Measurements from ENCODE around the gene BACH2.
"Not testable (repeated sequence)": the region's sequence is repeated elsewhere in the genome, so short reads cannot be mapped to it uniquely, and the experiment has no call there.

Gene BACH2

DNA sequence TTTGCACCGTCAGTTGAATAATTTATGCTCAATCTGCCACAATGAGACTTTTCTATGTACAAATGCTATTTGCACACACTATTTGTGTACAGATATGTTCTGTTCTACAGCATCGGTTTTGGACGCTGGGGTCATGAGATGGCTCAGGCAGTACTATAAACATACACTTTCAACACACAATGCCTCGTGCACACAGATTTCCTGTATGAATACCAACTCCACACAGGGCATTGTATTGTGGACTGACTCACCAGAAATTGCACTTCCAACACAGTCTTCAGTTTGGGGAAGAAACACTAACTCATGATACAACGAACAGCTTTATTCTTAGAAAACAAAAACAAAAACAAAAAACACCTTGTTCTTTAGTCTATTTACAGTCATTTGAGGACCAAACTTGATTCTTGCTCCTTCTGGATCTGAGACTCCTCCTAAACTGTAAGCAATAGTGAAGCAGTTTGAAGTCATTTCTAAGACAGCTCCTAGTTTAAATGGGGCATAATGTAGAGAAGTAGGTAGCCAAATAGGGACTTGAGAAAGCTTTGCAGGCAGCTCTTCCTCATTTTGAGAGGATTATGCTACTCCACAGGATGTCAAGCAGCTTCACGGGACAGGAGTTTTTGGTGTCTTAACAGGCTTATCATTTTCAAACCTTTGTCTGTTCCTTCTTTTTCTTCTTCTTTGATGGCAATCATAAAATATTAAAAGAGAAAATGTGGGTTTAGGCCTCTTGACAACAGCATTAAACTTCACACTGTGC, 368.7 kb downstream of the BACH2 start:
- no peak for DNase-seq

DNA sequence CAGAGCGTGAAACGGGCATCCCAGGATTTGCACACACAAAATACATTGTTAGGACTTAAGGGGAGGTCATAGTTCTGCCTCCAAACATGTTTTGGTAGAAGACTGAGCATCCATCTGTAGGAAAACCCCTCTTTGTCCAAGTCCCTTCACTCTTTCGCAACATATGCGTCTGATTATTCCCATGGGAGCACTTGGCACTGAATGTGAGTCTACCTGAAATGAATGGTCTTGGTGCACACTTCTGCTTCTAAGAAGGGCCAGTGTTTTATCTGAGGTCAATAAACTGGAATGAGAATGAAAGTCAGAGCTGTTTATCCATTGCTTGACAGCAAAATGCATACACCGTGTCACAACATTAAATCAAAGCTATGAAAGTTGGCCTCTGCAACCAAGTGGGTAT, 369.4 kb downstream of the BACH2 start:
- no peak for DNase-seq

DNA sequence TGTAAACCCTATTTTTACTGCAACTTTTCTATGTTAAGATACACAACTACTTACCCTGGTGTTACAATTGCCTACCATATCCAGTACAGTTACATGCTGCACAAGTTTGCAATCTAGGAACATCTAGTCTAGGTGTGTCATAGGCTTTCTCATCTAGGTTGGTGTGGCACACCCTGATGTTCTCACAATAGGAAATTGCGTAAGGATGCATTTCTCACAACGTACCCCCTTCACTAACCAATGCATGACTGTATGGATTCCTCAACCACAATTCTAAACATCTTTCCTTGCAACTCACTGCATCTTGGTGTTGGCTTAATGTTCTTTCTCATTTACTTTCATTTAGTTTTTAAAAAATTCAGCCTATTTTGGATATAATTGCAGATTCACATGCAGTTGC, 370.8 kb downstream of the BACH2 start:
- DNase-seq, result no peak

DNA sequence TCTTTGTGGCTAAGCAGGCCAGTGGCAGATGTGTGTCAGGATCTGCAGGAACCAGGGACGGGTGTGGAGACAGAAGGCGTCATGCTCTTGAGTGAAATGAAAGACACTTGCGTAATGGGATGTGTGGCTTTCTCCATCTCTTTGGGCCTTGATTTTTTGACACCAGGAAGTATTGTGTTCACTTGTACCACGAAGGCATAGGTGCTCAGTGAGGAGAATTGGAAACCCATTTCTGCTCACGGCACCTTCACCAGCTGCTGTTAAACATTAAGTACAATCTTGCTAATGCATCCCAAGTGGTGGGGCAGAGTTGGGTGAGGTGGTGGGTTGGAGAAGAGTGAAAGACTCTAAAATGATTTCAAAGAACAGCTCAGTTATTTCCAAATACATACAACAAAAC, 372.4 kb downstream of the BACH2 start:
- DNase-seq, result no peak

DNA sequence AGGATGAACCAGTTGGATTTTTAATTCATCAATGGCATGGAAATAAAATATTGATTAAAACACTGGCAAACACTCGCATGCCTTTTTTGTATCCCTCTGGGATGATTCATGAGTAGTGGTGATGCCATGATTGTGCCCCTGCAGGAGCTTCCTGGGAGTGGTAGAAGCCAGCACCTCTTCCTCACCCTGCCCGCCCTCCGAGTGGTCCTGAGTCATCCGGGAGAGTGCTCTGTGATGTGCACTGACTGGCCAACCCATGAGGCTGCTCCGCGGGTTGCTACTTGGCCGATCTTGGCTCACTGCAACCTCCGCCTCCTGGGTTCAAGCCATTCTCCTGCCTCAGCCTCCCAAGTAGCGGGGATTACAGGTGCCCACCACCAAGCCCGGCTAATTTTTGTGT, 375.0 kb downstream of the BACH2 start:
- no peak for DNase-seq

DNA sequence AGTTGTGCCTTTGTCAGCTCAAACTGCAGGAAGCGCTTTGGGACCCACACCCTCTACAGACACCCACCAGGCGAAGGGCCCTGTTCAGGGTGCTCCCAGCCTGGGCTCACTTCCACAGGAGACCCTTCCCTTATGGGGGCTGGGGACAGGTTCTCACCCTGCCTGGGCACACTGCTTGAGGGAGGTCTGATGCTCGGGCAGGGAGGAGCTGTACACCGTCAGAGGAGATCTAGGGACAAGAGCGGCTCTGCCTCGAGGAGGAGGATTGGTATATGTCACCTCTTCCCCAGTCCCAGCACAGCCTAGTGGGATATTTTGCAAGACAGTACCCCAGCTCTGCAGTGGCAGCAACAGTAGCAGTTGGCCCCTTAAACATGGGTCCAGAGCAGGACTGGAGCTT, 375.4 kb downstream of the BACH2 start:
- no peak for DNase-seq

DNA sequence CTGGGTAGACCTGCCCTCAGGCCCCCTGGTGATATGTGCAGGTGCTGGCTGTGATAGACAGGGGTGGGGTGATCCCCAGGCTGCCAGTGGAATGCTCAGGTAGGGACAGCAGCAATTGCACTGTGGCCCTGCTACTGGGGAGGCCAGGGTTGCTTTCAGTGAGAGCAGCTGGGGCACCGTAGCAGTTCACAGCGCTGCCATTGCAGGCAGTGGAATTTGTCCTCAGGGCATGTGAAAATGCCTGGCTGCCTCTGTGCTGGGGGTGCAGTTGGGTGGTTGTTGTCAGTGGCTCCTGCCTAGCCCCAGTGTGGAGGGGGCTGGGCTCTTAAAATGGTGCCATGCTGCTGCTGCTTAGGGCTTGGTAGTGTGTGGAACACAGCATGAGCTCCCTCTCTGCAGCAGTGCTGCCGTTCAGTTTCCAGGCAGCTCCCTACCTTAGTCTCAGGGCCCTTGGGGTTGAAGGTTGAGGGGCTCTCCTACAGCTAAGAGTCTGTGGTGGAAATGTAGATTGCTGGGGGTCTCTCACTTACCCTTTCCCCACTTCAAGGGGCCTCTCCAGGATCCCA, 378.8 kb downstream of the BACH2 start:
- no peak for DNase-seq

DNA sequence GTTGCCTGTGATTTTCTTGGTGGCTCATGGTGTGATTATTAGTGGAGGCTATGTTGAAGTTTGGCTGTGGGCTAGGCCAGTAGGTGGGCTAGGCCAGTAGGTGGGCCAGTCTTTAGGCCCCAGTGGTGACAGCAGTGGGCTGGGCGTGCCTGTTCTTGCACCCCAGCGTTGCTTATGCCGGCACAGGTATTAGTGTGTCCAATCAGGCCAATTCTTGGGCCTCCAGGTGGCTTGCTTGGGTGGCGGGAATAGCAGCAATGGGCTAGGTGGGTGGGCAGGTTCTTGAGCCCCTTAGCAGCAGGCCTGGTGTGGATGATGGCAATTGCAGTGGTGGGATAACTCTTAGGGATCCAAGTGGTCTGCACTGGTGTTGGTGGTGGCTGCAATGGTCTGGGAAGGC, 379.4 kb downstream of the BACH2 start:
- DNase-seq, result no peak

DNA sequence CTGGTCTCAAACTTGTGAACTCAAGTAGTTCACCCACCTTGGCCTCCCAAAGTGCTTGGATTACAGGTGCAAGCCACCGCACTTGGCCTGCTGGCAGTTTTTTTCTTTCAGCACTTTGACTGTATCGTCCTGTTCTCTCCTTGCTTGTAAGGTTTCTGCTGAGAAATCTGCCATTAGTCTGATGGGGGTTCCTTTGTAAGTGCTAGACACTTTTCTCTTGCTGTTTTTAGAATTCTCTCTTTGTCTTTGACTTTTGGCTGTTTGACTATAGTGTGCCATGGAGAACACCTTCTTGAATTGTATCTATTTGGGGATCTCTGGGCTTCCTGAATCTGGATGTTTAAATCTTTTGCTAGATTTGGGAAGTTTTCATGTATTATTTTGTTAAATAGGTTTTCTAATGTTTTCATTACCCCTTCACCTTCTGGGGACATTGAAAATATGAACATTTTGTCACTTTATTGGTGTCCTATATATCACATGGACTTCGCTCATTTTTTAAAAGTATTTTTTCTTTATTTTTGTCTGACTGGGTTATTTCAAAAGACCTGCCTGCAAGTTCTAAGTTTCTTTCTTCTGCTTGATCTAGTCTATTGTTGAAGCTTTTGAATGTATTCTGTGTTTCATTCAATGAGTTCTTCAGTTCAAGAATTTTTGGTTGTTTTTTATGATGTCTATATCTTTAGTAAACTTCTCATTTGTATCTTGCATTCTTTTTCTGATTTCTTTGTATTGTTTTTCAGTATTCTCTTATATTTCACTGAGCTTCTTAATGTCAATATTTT, 380.3 kb downstream of the BACH2 start:
- no peak for DNase-seq

DNA sequence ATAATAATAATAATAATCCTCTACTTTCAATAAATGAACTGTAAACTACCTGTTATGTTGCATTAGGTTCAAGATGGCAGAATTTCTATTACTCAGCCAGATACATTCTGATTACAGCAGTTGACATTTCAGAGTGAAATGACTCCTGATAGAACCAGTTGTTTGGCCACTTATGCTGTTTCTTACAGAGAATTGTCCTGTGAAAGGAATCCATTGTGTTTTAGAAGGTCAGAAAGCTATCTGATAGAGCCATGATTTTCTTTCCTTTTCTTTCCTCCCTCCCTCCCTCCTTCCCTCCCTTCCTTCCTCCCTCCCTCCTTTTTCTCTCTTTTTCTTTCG, 385.8 kb downstream of the BACH2 start:
- DNase-seq, result no peak

DNA sequence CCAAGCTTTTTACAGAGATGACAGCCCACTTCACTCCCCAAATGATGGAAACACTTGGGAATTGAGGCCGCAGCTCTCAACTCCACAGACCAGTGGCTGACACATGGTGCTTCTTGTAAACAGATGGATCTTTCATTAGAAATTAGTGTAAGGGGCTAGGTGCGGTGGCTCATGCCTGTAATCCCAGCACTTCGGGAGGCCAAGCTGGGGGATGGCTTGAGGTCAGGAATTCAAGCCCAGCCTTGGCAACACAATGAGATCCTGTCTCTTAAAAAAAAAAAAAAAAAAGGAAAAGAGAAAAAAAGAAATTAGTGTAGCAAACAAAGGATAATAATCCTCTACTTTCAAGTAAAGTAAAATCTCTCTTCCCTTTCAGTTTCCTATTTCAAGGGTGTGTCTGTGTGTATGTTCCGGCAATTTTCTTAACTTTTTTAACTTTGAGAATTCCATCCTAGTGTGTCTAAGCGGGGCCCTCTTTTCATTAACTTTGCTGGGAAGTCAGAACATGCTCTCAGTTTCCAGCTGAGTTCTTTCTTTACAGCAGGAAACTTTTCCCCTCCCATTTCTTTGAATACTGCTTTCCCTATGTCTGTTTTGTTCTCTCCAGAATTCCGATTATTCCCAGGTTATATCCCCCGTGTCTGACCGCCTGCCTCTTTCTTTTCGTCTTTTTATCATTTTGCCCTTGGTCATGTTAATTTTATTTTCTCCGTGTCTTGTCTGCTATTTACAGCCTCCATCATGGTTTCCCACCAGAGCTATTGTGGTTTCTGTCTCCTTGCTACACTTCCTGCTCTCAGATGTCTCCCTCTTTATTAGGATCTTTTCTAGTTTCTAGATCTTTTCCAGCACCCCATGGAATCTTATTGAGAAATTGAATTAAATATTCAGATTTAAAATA, 386.4 kb downstream of the BACH2 start:
- DNase-seq, result not testable (repeated sequence)

DNA sequence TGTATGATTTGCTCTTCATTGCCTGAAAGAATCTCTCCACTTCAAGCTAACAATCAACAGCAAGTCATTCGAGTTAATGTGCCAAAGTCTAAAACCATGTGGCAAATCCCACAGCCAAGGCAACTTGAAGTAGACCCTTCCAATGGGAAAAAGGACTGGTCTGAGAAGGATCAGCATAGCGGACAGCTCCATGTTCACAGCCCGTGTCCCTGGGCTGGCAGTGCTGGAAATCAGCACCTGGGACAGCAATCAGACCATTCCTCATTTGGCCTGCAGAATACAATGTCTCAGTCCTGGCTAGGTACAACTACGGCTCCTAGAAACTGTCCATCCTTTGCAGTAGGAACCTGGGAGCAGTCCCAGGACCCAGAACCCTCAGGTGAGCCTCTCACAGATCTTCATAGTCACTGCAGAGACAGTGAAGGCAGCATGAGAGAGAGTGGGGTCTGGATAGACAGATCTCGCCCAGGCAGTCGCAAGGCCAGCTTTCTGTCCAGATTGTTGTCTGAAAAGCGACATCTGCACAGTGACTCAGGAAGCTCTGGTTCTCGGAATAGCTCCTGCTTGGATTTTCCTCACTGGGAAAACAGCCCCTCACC, 401.3 kb downstream of the BACH2 start:
- DNase-seq, result no peak

DNA sequence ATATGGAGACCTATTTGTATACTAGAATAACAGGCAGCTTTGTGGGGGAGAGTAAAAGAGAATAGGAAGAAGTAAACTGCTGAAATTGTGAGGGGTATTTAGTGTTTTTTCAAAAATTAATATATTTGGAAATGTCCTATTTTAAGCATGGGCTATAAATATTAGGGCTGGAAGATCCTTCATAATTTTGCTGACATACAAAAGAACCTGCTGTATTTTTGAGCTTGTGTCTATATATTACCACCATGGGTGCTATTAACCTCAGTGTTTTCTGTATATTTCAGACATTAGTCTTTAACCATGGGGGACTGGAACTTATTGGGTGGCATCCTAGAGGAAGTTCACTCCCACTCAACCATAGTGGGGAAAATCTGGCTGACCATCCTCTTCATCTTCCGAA, 402.5 kb downstream of the BACH2 start, which contains the start of gene GJA10:
TSS of gene GJA10 (plus strand) at position 301 of the 400 bp plus-strand sequence. CDS start at position 301, 0 bp downstream.
- DNase-seq, result no peak

DNA sequence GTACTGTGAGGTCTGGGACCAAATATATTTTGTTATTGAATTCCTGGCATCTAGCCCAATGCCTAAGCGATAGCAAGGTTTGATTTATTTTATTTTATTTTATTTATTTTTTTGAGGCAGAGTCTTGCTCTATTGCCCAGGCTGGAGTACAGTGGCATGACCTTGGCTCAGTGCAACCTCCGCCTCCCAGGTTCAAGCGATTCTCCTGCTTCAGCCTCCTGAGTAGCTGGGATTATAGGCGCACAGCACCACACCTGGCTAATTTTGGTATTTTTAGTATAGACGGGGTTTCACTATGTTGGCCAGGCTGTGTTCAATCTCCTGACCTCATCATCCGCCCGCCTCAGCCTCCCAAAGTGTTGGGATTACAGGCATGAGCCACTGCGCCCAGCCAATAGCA, 404.1 kb downstream of the BACH2 start:
- DNase-seq, result not testable (repeated sequence)

DNA sequence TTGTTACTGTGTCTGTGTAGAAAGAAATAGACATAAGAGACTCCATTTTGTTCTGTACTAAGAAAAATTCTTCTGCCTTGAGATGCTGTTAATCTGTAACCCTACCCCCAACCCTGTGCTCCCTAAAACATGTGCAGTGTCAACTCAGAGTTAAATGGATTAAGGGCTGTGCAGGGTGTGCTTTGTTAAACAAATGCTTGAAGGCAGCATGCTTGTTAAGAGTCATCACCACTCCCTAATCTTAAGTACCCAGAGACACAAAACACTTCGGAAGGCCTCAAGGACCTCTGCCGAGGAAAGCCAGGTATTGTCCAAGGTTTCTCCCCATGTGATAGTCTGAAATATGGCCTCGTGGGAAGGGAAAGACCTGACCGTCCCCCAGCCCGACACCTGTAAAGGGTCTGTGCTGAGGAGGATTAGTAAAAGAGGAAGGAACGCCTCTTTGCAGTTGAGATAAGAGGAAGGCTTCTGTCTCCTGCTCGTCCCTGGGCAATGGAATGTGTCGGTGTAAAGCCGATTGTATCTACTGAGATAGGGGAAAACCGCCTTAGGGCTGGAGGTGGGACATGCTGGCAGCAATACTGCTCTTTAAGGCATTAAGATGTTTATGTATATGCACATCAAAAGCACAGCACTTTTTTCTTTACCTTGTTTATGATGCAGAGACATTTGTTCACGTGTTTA, 405.7 kb downstream of the BACH2 start:
- DNase-seq, result not testable (repeated sequence)

DNA sequence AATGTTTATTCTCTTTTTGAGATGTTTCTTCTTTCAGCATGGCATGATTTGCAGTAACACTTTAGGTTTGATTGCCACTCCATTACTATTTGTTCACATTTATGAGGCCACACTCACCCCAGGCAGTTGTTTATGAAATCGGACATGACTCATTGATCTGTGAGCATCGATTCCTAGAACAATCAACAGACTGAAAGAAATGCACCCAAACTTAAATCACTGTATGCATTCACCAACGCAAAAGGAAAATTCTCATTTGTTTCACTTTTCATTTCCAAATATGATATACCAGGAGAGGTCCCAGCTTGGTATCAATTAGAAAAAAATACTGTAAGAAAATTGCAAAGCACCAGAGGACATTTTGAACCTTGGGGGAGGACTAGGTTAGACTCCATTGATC, 407.8 kb downstream of the BACH2 start:
- no peak for DNase-seq

DNA sequence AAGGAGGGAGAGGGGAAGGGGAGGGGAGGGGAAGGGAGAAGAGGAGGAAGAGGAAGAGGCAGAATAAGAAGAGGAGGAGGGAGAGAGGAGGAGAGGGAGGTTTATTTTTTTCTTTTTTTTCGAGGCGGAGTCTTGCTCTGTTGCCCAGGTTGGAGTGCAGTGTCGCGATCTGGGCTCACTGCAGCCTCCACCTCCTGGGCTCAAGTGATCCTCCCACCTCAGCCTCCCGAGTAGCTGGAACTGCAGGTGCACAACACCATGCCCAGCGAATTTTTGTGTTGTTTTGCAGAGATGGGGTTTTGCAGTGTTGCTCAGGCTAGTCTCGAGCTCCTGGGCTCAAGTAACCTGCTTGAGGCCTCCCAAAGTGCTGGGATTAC, 408.5 kb downstream of the BACH2 start:
- no peak for DNase-seq

DNA sequence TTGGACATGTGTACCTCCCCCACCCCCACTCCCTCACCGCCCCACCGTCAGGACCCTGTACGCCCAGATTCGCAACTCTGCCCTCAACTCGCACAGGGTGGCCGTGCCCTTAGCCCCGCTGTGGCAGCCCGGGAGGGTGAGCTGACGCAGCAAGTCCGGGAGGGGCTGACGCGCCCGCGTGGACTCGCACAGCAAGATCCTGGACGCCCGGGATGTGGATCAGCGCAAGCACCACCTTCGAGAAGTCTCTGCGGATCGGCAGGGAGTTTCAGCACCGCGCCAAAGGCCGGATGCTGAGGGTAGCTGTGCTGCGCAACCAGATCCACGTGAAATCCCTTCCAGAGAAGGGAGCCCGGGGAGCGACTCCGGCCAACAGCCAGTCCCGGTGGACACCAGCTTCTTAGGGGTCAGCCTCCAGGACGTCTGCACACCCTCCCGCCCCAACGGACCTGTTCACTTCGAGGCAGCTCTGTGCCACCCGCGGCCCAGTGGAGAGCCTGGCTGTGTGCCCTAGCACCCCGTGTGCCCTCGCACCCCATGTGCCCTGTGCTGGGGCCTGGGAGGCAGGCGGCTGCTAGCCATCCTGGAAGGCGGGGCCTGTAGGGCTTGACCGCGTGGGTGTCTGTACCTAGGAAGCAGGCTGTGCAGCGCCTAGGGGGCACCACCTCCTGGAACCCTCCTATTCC, 409.0 kb downstream of the BACH2 start:
- DNase-seq, result no peak

DNA sequence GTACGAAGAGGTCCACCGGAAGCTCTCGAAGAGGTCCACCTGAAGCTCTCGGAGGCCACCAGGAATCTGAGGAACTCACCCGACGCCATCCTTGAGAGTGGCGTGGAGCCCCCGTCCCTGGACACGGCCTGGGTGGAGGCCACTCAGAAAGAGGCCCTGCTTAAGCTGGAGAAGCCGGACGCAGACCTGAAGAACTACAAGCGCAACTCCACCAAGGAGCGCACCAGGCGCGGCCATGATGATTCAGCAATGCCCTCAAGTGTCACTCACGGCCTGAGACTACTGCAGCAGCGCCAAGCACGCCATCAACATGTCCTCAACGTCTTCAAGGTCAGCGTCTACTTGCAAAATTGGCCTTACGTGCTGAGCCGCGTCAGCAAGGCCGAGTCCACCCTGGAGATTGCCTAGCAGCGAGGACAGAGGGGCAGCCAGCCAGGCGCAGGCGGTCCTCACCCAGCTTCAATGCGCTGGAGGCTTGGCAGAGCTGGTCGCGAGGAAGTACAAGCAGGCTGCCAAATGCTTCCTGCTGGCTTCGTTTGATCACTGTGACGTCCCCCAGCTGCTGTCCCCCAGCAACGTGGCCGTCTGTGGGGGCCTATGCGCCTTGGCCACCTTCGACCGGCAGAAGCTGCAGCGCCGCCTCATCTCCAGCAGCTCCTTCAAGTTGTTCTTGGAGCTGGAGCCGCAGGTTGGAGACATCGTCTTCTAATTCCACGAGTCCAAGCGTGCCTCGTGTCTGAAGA, 410.1 kb downstream of the BACH2 start:
- no peak for DNase-seq
